Right ventricle myocardium inferior (tissue), 1 donor: ENCODE results near the gene PFKFB1. TPM values are rescaled to one million over a fixed set of nuclear protein-coding genes. Genes with fewer than 3 reads are reported as not detected.
A peak's percentile ranks its signal among the peaks of the same experiment; 100 is the strongest.
"Not testable (repeated sequence)": the region's sequence is repeated elsewhere in the genome, so short reads cannot be mapped to it uniquely, and the experiment has no call there.

Experiments used
- ATAC-seq: fragments of 200-7000 bp; cut with Tn5 transposase; one replicate; pipeline ENCODE4 v1.9.1; 2020; ENCODE audit warnings: mild to moderate bottlenecking, moderate library complexity
- DNase-seq: peaks from one replicate; pipeline ENCODE4 v3.0.0; 2021; ENCODE audit errors: missing footprints
- intact Hi-C: fragments of 100-400 bp; cut with DNase I; formaldehyde crosslinking; loops from one replicate; pipeline ENCODE4 v1.11.0; 2022
- total RNA-seq: library from RNA; stranded (reverse); fragmentation: NEBNext Ultra II Directional; extraction: Animal tissue kit (Norgen Biotek cat#: 25700); gene quantifications from one replicate; pipeline ENCODE4 v1.2.1, GENCODE V29; 2021
- donor health status: DM: no; HTN: yes; CAD: no; lungs with severe emphysema.

The PFKFB1 gene
- total RNA-seq, 1 donor from 2014 or later, result 0.16 TPM

GRCh38 chrX:54999717-55000598, 6.0 kb upstream of the PFKFB1 start, which contains the start of gene APEX2:
Gene APEX2, plus strand, starts transcription at chrX:55000363. Its CDS starts 60 bp downstream, at chrX:55000423.
- peak; percentile 97 for DNase-seq
- ATAC-seq, result peak; percentile 97
- intact Hi-C loops, result loop anchor here (5.0 to 10.0 kb wide), 2 partner anchors 105 to 193 kb away; partner anchors contain the start of gene MAGED2

- intact Hi-C loops, result no loop called here
- DNase-seq (no peak), ATAC-seq (no peak)
Observed at GRCh38 chrX:54995621-54996020, 1.6 kb upstream of the PFKFB1 start.

- DNase-seq, result no peak
- ATAC-seq, result no peak
- intact Hi-C loops, result no loop called here
Observed at GRCh38 chrX:54994668-54995351, 822 bp upstream of the PFKFB1 start.

GRCh38 chrX:54992911-54993622, 921 bp downstream of the PFKFB1 start:
- ATAC-seq (no peak), DNase-seq (no peak)
- intact Hi-C loops, result no loop called here

- no peak for DNase-seq
- intact Hi-C loops, result no loop called here
Observed at GRCh38 chrX:54991706-54992105, 2.3 kb downstream of the PFKFB1 start.

GRCh38 chrX:54983306-54983705, 10.7 kb downstream of the PFKFB1 start:
- DNase-seq, ATAC-seq, intact Hi-C loops: not testable (repeated sequence)

More at GRCh38 chrX:54991706-54992105, 2.3 kb downstream of the PFKFB1 start:
- no peak for ATAC-seq

DNA sequence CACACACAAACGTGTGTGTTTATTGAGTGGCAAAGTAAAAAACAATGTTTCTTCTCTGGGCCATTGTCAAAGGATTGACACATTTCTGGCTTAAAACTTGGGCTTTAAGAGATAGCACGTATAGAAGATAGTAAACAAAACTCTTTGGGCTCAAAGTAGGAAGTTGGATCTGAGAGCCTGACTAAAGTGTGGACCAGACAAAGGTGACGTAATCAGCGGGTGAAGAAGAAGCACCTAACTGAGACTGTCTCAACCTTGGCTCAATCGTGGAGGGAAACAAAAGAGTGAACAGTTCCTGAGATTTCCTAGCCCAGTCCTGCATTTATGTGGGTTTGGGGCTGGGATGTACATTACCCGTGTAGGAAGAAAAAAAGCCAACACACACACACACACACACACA, 13.7 kb downstream of the PFKFB1 start:
- intact Hi-C loops, result no loop called here
- ATAC-seq, result no peak
- no peak for DNase-seq

DNA sequence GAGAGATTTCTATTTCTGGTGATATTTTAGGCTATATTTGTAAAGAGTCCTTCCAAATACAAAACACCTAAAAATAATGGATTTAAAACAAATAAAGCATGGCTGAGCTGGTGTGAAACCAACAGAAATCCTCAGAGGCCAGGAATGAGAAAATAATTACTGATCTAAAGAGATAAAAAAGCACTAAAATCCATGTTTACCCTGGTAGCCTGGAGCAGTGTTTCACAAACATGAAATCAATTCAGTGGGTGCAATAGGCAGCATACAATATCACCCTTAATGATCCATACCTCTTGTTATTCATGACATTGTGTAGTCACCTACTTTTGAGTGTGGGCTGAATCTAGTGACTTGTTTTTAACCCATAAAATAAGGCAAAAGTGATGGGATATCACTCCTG, 14.6 kb downstream of the PFKFB1 start:
- ATAC-seq (no peak), DNase-seq (no peak)
- intact Hi-C loops, result no loop called here

- DNase-seq (no peak), ATAC-seq (no peak)
- intact Hi-C loops, result no loop called here
Observed at GRCh38 chrX:54978448-54978847, 15.5 kb downstream of the PFKFB1 start.

DNA sequence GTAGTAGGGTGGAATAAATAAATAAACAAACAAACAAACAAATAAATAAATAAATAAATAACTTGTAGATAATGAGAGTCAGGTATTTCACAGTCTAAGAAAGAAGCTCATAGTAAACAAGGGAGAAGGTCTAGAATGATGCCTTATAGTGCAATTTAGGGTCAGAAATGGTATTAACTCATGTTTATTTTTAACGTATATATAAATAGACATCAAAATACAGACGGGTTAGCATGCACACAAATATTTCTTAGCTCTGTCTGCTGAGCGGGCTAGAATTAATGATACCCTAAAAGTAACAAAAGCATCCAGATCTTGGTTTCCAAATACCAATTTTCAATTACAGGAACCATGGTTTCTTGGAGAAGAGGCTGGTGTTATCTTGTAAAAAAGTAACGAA, 16.6 kb downstream of the PFKFB1 start:
- intact Hi-C loops, result no loop called here
- no peak for ATAC-seq
- DNase-seq, result no peak

- intact Hi-C loops, result no loop called here
- DNase-seq (no peak), ATAC-seq (no peak)
Observed at GRCh38 chrX:54964766-54965497, 29.1 kb downstream of the PFKFB1 start.

DNA sequence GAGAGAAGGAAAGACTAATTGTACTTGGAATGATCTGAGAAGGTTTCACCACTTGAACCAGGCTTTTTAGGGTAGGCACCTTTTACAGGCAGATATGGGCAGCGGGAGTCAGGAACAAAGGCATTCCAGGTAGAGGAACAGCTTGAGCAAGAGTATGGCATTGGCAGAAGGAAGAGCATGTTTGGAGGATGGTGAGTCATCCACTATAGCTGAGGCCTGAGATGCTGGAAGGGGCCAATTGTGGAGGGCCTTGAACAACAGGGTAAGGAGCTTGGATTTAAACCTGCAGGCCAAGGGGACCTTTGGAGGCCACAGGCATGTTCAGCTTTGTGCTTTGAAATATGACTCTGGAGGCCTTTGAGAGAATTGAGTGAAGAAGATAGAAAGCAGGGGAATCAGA, 32.2 kb downstream of the PFKFB1 start:
- DNase-seq (no peak), ATAC-seq (no peak)
- intact Hi-C loops, result no loop called here

GRCh38 chrX:54950730-54951375, 43.1 kb downstream of the PFKFB1 start:
- intact Hi-C loops, result no loop called here
- DNase-seq (no peak), ATAC-seq (no peak)

DNA sequence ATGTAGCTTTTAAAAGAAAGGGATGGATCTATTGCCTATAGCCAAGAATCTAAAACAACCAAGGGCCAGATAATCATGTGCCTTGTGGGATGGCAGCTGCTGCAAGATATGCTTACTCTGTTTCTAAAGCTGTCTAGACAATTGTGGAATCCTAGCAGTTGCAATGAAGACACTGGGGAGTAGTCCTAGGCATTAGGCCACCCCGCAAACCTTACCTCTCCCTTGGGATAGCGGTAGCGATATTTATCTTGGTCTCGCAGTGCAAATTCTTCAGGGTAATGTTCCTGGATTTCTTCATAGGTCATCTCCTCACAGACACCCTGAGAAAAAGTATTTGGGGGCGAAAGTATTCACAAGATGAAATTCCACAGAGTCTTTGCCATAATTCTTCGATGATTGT, 48.8 kb downstream of the PFKFB1 start:
- intact Hi-C loops, result no loop called here
- ATAC-seq (no peak), DNase-seq (no peak)

DNA sequence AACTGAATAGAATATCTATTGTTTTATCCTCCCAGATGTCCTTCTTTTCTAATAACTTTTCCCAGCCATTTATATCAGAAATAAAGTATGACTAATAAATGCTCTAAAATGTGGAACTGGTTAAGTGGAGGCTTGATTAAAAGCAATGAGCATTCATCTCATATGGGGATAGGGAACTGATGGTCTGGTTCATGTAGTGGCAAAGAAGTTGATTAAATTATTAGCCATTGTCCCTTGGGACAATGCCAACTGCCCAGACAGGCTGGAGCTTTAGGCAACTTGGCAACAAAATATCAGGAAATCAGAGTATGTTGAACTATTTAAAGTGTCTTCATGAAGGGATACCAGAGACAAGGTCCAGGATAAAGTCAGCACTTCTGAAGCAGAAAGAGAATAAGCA, 49.2 kb downstream of the PFKFB1 start:
- intact Hi-C loops, result no loop called here
- DNase-seq, result no peak
- no peak for ATAC-seq

- intact Hi-C loops, result no loop called here
- DNase-seq (no peak), ATAC-seq (no peak)
Observed at GRCh38 chrX:54937416-54937815, 56.6 kb downstream of the PFKFB1 start.

DNA sequence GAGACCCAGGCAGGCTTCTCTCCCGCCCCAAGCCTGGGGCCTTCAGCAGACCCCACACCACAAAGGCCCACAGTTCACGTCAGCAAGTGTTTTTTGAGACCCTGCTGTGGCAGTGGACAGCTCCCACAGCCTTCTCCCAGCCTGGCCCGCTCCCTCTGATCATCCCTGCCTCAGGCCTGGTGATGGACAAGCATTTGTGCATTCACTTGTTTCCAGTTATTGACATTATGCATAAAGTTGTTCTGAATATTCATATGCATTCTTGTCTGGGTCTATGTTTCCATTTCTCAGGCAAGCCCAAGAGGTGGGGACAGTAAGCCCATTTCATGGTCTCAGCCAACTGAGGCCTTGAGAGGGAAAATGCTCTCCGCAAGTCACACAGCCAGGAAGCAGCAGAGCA, 58.7 kb downstream of the PFKFB1 start:
- ATAC-seq (no peak), DNase-seq (no peak)
- intact Hi-C loops, result no loop called here

- ATAC-seq (no peak), DNase-seq (no peak)
- intact Hi-C loops, result no loop called here
Observed at GRCh38 chrX:54934890-54935289, 59.1 kb downstream of the PFKFB1 start.
